GM18909 (cell line): ENCODE results near the gene PFKL.
"Not testable (repeated sequence)": the region's sequence is repeated elsewhere in the genome, so short reads cannot be mapped to it uniquely, and the experiment has no call there.

Experiments
- ATAC-seq: cut with Tn5 transposase; IDR thresholded peaks from one replicate; pipeline ENCODE4 v1.9.1; 2021; ENCODE audit warnings: mild to moderate bottlenecking; ENCODE audit not compliant: unreplicated experiment, poor library complexity

The PFKL gene

GRCh38 chr21:44337941-44338895 is 38.4 kb downstream of the PFKL start:
- ATAC-seq = no peak

DNA sequence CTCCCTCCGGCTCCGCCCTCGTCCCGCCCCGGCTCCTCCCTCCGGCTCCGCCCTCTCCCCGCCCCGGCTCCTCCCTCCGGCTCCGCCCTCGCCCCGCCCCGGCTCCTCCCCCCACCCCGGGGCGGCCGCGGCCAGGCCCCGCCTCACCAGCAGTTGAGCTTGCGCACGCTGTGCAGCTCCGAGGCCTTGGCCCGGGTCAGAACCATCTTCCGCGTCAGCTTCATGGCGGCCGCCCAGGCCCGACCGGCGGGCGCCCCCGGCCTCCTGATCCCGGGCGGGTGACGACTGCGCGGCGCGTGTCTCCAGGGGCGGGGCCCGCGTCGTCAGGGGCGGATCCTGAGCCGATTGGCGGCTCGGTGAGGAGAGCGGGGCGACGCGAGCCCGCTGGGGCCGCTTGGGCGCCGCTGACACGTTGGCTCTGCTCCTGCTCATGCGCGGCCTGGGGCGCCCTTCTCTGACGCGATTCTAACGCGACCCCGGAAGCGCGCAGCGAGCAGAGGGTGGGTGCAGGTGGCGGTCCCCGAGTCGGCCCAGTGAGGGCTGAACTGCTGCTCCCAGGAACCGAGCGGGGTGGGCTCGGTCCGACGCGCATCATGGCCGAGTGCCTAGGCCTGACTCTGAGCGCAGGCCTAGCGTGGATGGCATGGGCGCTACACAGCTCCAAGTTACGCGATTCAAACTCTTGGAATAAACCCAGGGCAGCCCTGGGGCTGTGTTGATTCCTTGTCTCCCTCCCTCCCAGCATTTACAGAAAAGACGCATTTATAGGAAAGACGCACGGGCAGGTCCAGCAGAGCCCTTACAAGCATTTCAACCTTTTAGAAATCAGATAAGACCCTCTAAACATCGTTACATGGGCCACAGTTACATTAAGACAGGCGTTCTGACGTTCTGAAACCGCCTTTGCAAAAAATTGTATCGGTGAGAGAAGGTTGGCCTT is 39.4 kb downstream of the PFKL start, which contains the start of gene CFAP410:
CFAP410 (minus strand) TSS at position 420 of the 940 bp plus-strand sequence; CDS start at position 224, 196 bp downstream.
- ATAC-seq = peak; percentile 86

DNA sequence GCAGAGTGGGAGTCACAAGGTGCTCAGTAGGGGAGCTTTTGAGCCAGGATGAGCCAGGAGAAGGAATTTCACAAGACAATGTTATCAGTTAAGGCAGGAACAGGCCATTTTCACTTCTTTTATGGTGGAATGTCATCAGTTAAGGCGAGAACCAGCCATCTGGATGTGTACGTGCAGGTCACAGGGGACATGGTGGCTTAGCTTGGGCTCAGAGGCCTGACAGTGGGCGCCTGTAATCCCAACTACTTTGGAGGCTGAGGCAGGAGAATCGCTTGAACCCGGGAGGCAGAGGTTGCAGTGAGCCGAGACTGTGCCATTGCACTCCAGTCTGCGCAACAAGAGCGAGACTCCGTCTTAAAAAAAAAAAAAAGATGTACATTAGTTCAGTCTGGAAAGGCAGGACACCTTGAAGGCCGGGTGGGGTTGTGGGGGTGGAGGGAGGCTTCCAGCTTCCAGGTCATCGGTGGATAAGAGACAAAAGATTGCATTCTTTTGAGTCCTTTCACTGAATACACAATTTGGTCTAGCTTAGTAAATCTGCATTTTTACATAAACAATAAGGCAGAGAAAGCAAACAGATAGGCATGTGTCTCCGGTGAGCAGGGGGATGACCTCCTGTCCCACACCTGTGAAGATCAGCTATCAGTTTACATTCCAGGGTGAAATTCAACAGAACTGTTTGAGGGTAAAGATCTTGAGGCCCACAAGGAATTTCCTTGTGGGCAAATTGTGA is 42.0 kb downstream of the PFKL start:
- ATAC-seq = not testable (repeated sequence)

GRCh38 chr21:44342981-44343380 is 43.1 kb downstream of the PFKL start:
- ATAC-seq = not testable (repeated sequence)

DNA sequence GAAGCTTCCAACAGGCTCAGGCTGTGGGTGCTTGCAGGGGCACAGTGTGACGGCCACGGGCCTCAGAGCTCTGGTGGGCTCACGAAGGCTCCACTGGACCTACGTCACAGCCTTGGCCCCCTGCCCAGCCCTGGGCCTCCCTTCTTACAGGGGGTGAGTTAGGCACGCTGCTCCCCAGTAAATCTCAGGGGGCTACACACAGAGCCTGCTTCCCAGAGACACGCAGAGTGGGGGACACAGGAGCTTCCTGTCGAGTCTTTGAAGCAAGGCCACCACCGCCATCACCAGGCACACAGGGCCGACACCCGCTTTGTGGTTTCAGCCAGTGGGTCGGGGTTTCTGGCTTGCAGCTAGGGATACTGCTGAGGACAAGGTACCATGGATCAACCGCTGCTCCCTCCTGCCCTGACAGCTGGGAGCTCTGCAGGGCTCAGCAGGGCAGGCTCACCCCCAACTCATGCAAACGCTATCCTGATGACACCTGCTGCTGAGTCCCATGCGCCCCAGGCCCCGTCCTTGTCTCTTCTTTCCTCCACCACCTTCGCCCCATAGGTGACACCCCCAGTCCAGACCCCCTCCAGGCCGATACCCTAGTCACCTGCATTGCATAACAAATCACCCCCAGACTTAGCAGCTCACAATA is 44.8 kb downstream of the PFKL start:
- ATAC-seq = no peak

- ATAC-seq = no peak
Measured at GRCh38 chr21:44345495-44345894, 45.6 kb downstream of the PFKL start.

DNA sequence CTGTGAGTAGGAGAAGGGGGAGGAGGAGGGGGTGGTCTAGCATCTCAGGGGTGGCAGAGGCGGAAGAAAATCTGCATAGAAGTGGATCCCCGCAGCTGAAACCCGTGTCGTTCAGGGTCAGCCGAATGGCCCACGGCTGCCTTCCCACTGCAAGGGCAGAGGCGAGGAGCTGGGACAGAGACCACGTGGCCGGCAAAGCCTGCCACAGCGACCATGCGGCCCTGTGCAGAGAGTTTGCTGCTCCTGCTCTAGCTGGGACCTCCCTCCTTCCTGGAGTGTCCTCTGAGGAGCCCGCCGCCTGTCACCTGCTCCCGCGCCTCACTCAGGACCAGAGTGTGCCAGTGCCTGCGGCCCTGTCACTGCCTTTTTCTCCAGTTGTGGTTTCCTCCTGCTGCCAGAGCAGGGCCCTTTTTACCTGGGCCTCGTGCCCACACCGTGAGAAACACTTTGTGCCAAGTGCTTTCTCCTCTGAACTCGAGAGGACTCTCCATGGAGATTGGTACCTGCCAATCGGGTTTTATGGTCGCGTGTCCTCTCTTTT is 48.1 kb downstream of the PFKL start:
- no peak for ATAC-seq

DNA sequence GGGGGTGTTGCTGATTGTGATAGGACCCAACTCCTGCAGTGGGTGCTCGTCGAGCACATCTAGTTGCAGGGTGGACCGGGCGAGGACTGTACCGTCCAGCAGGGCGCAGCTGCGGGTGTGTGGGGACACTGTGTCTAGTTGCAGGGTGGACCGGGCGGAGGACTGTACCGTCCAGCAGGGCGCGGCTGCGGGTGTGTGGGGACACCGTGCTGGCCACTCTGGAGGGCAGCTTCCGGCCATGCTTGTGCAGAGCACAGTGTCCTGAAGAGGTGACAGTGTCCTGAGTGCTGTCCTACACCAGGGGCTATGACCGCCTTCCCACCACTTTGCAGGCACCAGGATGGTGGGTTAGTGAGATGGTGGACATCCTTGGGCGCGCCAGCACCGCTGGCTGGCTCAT is 49.0 kb downstream of the PFKL start:
- no peak for ATAC-seq

- no peak for ATAC-seq
Measured at GRCh38 chr21:44349416-44349846, 49.6 kb downstream of the PFKL start.

- no peak for ATAC-seq
Measured at GRCh38 chr21:44349847-44350772, 50.3 kb downstream of the PFKL start.

DNA sequence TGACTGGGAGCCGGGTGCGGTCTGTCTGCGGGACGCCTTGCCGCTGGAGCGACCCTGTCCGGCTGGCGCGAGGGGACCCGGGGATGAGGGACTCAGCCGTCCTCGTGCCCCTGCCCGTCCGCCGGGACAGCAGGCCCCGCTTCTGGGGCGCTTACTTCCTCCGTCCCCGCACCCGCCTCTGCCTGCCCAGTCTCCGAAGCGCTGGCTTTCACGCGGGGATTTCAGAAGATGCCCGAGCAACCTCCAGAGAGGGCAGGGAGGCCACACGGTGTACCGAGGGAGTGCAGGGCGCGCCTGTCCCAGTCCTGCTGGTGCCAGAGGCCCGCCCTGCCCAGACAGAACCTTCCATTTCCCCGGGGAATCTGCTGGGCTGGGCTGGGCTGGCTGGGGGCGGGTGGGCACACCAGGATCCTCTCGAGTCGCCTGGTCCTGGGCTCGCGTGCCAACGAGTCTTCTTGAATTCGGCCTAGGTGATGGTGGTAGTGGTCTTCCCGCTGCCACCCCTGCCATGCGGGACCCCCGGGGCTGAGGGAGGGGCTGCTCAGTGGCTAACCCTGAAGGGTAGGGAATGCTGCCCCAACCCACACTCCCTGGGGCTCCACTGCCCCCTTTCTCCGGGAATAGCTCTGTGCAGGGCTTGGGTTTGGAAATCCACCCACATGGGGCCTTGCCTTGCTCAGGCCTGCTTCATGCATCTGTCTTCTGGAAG is 51.1 kb downstream of the PFKL start:
- no peak for ATAC-seq

DNA sequence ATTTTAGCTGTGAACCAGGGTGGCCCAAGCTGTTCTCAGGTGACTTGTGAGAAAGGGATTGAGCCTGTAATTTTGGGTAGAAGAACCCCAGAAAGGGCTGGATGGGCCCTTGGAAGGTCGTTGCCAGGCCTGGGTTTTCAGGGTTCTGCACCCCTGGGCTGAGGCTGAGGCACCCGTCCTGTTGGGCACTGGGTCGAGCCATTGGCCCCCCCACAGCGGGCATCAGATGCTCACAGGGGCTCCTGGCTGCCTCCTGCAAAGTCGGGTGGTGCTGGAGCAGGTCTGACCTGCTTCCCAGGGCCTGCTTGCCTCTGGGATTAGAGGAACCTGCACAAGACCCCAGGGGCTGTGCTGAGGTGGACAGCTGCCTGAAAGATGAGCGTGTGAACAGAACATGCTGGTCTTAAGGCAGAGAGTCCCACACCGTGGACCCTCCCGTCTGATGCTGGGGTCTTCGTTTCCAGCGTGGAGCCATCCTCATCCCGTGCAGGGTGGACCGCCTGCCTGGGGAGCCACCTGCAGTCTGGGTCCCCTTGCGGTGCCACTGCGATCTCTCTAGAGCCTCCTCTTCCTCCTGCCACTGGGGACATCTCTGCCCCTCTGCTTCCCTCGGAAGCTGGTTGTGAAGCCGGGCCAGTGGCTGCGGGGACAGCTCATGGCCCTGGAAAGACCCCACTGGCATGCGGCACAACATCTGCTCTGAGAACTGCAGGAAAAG is 51.8 kb downstream of the PFKL start:
- no peak for ATAC-seq

DNA sequence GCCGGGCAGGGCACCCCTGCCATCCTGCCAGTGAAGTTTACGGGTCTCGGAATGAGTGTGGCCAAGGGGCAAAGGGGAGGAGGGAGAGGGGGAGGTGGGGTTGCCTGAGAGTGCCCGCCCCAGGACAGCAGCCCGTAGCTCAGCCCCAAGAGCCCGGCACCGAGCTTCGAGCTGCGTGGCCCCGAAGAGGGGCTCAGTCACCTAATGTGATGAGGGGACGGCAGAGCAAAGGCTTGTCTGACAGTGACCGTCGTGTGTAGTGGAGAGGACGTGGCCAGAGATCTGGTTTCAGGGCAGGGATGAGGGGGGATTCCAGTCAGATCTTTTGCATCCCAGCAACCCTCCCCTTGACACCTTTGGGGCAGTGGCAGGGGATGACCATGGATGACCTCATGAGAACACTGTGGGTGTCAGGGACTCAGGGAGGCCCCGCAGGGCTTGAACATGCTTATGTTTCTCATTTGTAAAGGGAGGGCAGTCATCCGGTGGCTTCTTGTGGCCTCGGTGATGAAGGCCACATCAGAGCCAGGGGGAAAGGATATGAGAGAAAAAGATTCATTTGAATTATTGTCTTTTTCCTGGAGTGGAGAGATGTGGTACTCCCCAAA is 52.5 kb downstream of the PFKL start:
- ATAC-seq = no peak

- no peak for ATAC-seq
Measured at GRCh38 chr21:44353191-44353970, 53.5 kb downstream of the PFKL start, which contains the start of gene TRPM2. TRPM2 (plus strand) TSS chr21:44353621; CDS start chr21:44353701, 80 bp downstream.

GRCh38 chr21:44354001-44354405 is 54.1 kb downstream of the PFKL start:
- no peak for ATAC-seq
